ENCODE measurements around the gene SENP7.

The SENP7 gene

DNA sequence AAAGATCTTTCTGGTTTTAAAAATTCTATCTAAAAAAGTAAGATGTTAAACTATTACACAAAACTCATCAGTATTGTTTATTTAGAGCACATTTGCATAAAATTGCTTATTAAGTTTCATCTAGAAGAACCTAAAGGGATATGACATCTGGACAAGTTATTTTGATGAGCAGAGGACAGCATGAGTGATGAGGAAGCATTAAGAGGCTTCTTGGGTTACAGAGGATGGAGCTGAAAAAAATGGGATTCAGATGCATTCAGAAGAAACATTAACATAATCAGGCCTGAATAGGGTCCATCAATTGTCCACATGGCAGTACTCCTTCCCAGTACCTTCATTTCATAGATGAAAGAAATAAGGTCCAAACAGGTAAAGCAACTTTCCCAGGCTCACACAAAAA lies 234.3 kb downstream of the SENP7 start:
- TF ChIP-seq CTCF (IDR thresholded peaks at IDR 0.05; ENCODE audit: control insufficient read depth, insufficient read depth, low read depth, low read length, missing control alignments) = no peak
- no peak for DNase-seq (ENCODE audit: low read depth)
- no peak overlapping the region for H3K4me3 ChIP-seq (ENCODE audit: control insufficient read depth, low read depth, low read length)
